OCI-LY1 (cell line): ENCODE measurements around the gene SLC9A6.

Source experiments
- CTCF ChIP-seq: fragments of 200-600 bp; sonication (generic), shearing (Covaris generic); IDR thresholded peaks from 2 replicates; pipeline ENCODE4 v1.5.1; 2017; ENCODE audit warnings: mild to moderate bottlenecking, antibody characterized with exemption, low read length, moderate library complexity, mixed read lengths
- EZH2 ChIP-seq: fragments of 200-600 bp; sonication (generic), shearing (Covaris generic); IDR thresholded peaks from 2 replicates; pipeline ENCODE4 v1.8.0; 2017; ENCODE audit warnings: borderline replicate concordance, mixed run types, mild to moderate bottlenecking, antibody characterized with exemption, low read length, moderate library complexity, mixed read lengths

GRCh38 chrX:136039485-136039884, 54.2 kb downstream of the SLC9A6 start:
- TF ChIP-seq CTCF (no peak), EZH2 (no peak)
